Sigmoid colon (tissue), 7 donors: Measurements from ENCODE around the gene SLC47A2. TPM values are rescaled to one million over a fixed set of nuclear protein-coding genes. Genes with fewer than 3 reads are reported as not detected.

Experiments used
- DNase-seq: peaks from one replicate; pipeline ENCODE4 v3.0.0-alpha.2; 2019
- H3K27ac ChIP-seq, 4 donors: fragments of 200-600 bp; sonication (generic); one replicate each; pipeline ENCODE4 v1.5.1; 2016 to 2019; ENCODE audit warnings: mild to moderate bottlenecking in 1 of 4
- H3K27me3 ChIP-seq, 3 donors: fragments of 200-600 bp; sonication (generic); one replicate each; pipeline ENCODE4 v1.5.1; 2019; ENCODE audit warnings: mild to moderate bottlenecking in 1 of 3
- H3K36me3 ChIP-seq, 4 donors: fragments of 200-600 bp; sonication (generic); one replicate each; pipeline ENCODE4 v1.5.1; 2016 to 2019
- H3K4me1 ChIP-seq, 4 donors: fragments of 200-600 bp; sonication (generic); one replicate each; pipeline ENCODE4 v1.5.1; 2017 to 2019
- H3K4me3 ChIP-seq, 4 donors: fragments of 200-600 bp; sonication (generic); one replicate each; pipeline ENCODE4 v1.5.1; 2017 to 2019; ENCODE audit warnings: mild to moderate bottlenecking in 2 of 4, moderate library complexity in 1 of 4
- H3K9me3 ChIP-seq, 4 donors: fragments of 200-600 bp in 3 of 4; sonication (generic) in 3 of 4; one replicate each; pipeline versions ENCODE4 v1.5.1 to v1.6.1; 2013 to 2019
- EP300 ChIP-seq, 4 donors: sonication (generic); formaldehyde crosslinking; IDR thresholded peaks; one replicate each; pipeline ENCODE4 v1.6.1; 2017; ENCODE audit warnings: antibody characterized with exemption in 4 of 4
- POLR2A ChIP-seq, 2 donors: fragments of 450-650 bp; IDR thresholded peaks; one replicate each; pipeline ENCODE4 v1.6.1; 2016; ENCODE audit warnings: antibody characterized with exemption in 2 of 2, mild to moderate bottlenecking in 2 of 2, moderate library complexity in 2 of 2
- POLR2AphosphoS5 ChIP-seq, 4 donors: sonication (generic); formaldehyde crosslinking; IDR thresholded peaks; one replicate each; pipeline ENCODE4 v1.6.1; 2017; ENCODE audit warnings: antibody characterized with exemption in 4 of 4
- WGBS, 2 donors: extraction: QIAGEN DNeasy Blood & Tissue Kit; methylation state at CpG; one replicate each; pipeline ENCODE4 v1.1.7; 2013; 5-methylcytosine and 5-hydroxymethylcytosine counted together
- intact Hi-C: fragments of 100-400 bp; cut with DNase I; formaldehyde crosslinking; loops from one replicate; pipeline ENCODE4 v1.15.1; 2023
- polyA plus RNA-seq, 3 donors: library from polyadenylated mRNA; stranded (reverse); fragments of 200-250 nt; gene quantifications; one replicate each; pipeline ENCODE4 v1.2.3, GENCODE V29; 2013
- total RNA-seq, 4 donors: library from RNA; depleted of rRNA; stranded (reverse); fragments of >200 nt; gene quantifications; one replicate each; pipeline ENCODE4 v1.1.0, GENCODE V29; 2016
- TF ChIP-seq, protein P1 (sequence below), 4 experiments: fragments of 450-650 bp in 3 of 4; fragments of 200-600 bp in 1 of 4; IDR thresholded peaks; one replicate each; pipeline ENCODE4 v1.5.1; 2016 to 2019; ENCODE audit warnings: antibody characterized with exemption in 4 of 4, mild to moderate bottlenecking in 3 of 4, moderate library complexity in 2 of 4
- donor health status: healthy with polysubstance abuse.
- donor health status: Bipolar disorder and iron deficiency.
- donor health status: healthy.

Gene SLC47A2
- total and polyA plus RNA-seq, 7 donors = 0.35 to 0.60 (median 0.46) TPM; not detected in 4

DNA sequence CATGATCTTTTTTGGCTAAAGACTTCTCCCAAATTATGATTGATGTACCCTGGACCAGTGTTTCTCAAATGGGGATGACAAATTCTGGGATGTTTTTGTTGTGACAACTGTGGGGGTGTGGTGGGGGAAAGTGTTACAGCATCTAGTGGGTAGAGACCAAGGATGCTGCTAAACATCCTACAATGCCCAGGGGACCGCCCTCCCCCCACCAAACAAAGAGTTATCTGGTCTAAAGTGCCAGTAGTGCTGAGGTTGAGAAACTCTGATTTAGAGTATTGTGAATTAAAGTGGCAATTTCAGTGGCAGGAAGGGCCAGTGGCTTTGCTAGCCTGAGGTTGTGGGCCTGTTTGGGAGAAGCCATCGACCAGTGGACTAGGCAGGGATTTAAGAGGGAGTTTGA is 33.3 kb downstream of the SLC47A2 start:
- no peak for TF ChIP-seq EP300 (IDR thresholded peaks at IDR 0.05)
- no peak for TF ChIP-seq POLR2A (IDR thresholded peaks at IDR 0.05)
- no peak for TF ChIP-seq POLR2AphosphoS5 (IDR thresholded peaks at IDR 0.05)
- TF ChIP-seq, protein P1, sequence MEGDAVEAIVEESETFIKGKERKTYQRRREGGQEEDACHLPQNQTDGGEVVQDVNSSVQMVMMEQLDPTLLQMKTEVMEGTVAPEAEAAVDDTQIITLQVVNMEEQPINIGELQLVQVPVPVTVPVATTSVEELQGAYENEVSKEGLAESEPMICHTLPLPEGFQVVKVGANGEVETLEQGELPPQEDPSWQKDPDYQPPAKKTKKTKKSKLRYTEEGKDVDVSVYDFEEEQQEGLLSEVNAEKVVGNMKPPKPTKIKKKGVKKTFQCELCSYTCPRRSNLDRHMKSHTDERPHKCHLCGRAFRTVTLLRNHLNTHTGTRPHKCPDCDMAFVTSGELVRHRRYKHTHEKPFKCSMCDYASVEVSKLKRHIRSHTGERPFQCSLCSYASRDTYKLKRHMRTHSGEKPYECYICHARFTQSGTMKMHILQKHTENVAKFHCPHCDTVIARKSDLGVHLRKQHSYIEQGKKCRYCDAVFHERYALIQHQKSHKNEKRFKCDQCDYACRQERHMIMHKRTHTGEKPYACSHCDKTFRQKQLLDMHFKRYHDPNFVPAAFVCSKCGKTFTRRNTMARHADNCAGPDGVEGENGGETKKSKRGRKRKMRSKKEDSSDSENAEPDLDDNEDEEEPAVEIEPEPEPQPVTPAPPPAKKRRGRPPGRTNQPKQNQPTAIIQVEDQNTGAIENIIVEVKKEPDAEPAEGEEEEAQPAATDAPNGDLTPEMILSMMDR (IDR thresholded peaks at IDR 0.05) = no peak

DNA sequence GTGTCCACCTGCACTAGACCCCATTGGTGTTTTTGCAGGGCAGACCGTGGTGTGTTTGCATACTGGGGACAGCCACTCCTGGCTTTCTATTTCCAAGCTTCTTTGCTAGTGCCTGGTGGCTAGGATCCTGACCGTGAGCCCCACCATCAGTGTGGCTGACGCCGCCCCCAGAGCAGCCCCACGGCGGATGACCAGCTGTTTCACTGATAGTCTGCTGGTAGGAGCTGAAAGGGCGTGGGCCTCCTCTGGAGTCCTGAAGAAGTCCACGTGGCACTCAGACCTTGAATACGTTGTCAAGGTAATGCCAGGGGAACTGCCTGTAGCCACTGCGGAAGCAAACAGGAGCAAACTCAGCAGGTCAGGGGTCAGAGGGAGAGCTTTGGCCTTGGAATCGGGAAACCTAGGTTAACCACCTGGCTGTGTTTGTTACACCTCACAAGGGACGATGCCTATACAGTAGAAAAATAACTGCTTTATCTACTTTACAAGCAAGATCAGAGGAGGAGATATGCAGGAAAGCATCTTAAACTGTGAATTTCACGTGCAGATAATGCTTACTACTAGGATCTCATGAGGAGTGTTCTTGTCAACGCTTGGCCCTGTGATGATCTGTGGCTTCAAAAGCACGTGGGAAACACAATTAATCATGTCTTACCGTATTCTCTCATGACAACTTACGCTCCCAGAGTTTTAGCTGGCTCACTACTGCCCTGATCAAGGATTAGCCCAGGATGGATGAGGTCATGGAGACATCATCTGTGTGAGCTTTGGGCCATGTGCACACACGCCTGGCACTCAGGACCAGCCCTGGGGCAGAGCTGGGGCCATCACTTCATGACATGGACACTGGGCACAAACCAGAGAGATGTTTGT is 37.6 kb downstream of the SLC47A2 start:
- H3K9me3 ChIP-seq = no peaks in the 10 kb centered on the region
- no peak for DNase-seq
- no peaks in the 10 kb centered on the region for H3K27me3 ChIP-seq
- intact Hi-C loops = no loop called here
- no peak for TF ChIP-seq EP300 (IDR thresholded peaks at IDR 0.05)
- TF ChIP-seq POLR2A (IDR thresholded peaks at IDR 0.05) = no peak
- no peak for TF ChIP-seq POLR2AphosphoS5 (IDR thresholded peaks at IDR 0.05)
- TF ChIP-seq, protein P1 (IDR thresholded peaks at IDR 0.05) = no peak
- no peaks in the 10 kb centered on the region for H3K4me1 ChIP-seq
- 91% methylated on average over 18 of the region's 18 CpGs for WGBS, 2 donors
- no peak overlapping the region for H3K4me3 ChIP-seq
- H3K36me3 ChIP-seq = peaks cover 0 to 46% (median 0%) of the 10 kb centered on the region in 4 donors
- no peak overlapping the region for H3K27ac ChIP-seq

More for the DNA sequence above, 33.3 kb downstream of the SLC47A2 start:
- Histone ChIP-seq H3K9me3 (no peaks in the 10 kb centered on the region), H3K4me1 (no peaks in the 10 kb centered on the region), H3K4me3 (no peak overlapping the region), H3K27me3 (no peaks in the 10 kb centered on the region), H3K27ac (no peak overlapping the region), H3K36me3 (peaks cover 0 to 14% (median 0%) of the 10 kb centered on the region in 4 donors)
- DNase-seq = no peak
- intact Hi-C loops = no loop called here
- 94 to 96% methylated on average over 2 of the region's 2 CpGs for whole genome bisulfite sequencing, 2 donors

DNA sequence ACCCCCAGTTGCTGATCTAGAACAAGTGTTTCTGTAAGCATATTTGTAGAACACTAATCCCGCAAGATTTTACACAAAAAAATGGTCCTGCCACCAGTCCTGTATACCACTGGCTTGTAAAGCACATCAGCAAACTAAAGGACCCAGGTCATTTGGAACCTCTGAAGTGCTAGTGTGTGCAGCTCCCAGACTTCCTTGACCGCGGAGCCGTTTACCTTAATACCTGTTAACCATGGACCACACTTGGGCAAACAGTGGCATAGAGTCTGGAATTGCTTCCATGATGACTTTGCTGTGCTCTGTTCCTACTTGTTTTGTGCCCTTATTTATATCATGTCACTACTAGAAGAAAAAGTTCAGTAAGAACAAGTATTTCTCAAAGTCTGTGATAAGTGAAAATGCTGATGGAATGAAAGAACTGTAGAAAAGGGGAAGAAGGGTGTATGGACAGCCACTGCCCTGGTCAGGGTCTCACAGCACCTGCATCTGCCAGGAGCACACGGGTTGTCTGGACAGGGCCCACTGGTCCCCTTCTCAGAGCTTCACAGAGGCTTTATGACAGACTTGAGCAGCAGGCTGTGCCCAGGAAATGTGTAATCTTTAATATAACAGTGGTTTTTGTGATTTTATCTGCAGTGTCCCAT is 38.5 kb downstream of the SLC47A2 start:
- no peak overlapping the region for H3K4me3 ChIP-seq
- intact Hi-C loops = no loop called here
- no peaks in the 10 kb centered on the region for H3K27me3 ChIP-seq
- no peak for DNase-seq
- 92 to 94% methylated on average over 5 of the region's 5 CpGs for WGBS, 2 donors
- TF ChIP-seq POLR2AphosphoS5 (IDR thresholded peaks at IDR 0.05) = no peak
- no peak for TF ChIP-seq POLR2A (IDR thresholded peaks at IDR 0.05)
- TF ChIP-seq, protein P1 (IDR thresholded peaks at IDR 0.05) = no peak
- TF ChIP-seq EP300 (IDR thresholded peaks at IDR 0.05) = no peak
- H3K9me3 ChIP-seq = no peaks in the 10 kb centered on the region
- H3K4me1 ChIP-seq = no peaks in the 10 kb centered on the region
- H3K27ac ChIP-seq = no peak overlapping the region
- H3K36me3 ChIP-seq = peaks cover 0 to 56% (median 0%) of the 10 kb centered on the region in 4 donors

DNA sequence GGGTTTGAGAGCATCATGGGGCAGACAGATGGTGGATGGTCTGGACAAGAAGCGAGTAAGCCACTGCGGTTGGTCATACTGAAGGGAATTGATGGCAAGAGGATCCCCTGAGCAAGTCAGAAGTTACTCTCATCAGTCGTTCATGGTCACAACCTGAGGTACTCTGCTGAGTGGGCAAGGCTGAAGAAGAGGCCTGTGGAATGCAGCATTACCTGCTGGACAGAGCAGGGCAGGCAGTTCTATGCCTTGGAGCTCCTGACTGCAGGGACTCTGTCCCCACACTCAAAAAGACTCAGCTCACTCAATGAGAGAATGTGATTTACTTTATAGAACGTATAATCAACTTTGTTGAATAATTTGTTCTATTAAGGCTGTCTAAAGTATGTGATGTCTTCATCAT is 39.5 kb downstream of the SLC47A2 start:
- Histone ChIP-seq H3K4me3 (no peak overlapping the region), H3K9me3 (no peaks in the 10 kb centered on the region), H3K4me1 (no peaks in the 10 kb centered on the region), H3K27me3 (no peaks in the 10 kb centered on the region), H3K27ac (no peak overlapping the region), H3K36me3 (peaks cover 0 to 66% (median under 1%) of the 10 kb centered on the region in 4 donors)
- no peak for DNase-seq
- TF ChIP-seq, protein P1 (IDR thresholded peaks at IDR 0.05) = no peak
- TF ChIP-seq POLR2A (IDR thresholded peaks at IDR 0.05) (no peak), EP300 (IDR thresholded peaks at IDR 0.05) (no peak), POLR2AphosphoS5 (IDR thresholded peaks at IDR 0.05) (no peak)
- 95% methylated on average over 4 of the region's 4 CpGs for WGBS, 2 donors
- intact Hi-C loops = no loop called here
